Subcutaneous abdominal adipose tissue (tissue), 5 donors: ENCODE measurements around the gene PAPLN.

Source experiments
- H3K27ac ChIP-seq: one replicate; pipeline ENCODE4 v1.7.0; 2013; ENCODE audit warnings: low read depth, mild to moderate bottlenecking, inconsistent platforms, low read length, moderate library complexity
- H3K27me3 ChIP-seq, 5 donors: one replicate each; pipeline ENCODE4 v1.7.0; 2013; ENCODE audit warnings: low read length in 5 of 5, inconsistent platforms in 1 of 5; ENCODE audit not compliant: control insufficient read depth in 5 of 5, insufficient read depth in 4 of 5
- H3K36me3 ChIP-seq, 5 donors: one replicate each; pipeline ENCODE4 v1.7.0; 2013; ENCODE audit warnings: low read length in 5 of 5; ENCODE audit not compliant: control insufficient read depth in 5 of 5, insufficient read depth in 5 of 5
- H3K4me1 ChIP-seq, 5 donors: one replicate each; pipeline ENCODE4 v1.7.0; 2013; ENCODE audit warnings: low read length in 5 of 5, mild to moderate bottlenecking in 3 of 5, moderate library complexity in 1 of 5; ENCODE audit not compliant: control insufficient read depth in 5 of 5, insufficient read depth in 5 of 5
- H3K4me3 ChIP-seq, 5 donors: one replicate each; pipeline ENCODE4 v1.7.0; 2013; ENCODE audit warnings: low read length in 5 of 5, low read depth in 1 of 5
- H3K9ac ChIP-seq, 5 donors: one replicate each; pipeline ENCODE4 v1.7.0; 2013; ENCODE audit warnings: low read length in 5 of 5, mild to moderate bottlenecking in 4 of 5, moderate library complexity in 3 of 5
- H3K9me3 ChIP-seq, 5 donors: one replicate each; pipeline ENCODE4 v1.7.0; 2013; ENCODE audit warnings: low read length in 5 of 5; ENCODE audit not compliant: control insufficient read depth in 5 of 5
- donor health status: healthy.
- donor health status: healthy.
- donor health status: healthy.
- donor health status: healthy.
- donor health status: healthy.

PAPLN gene

DNA sequence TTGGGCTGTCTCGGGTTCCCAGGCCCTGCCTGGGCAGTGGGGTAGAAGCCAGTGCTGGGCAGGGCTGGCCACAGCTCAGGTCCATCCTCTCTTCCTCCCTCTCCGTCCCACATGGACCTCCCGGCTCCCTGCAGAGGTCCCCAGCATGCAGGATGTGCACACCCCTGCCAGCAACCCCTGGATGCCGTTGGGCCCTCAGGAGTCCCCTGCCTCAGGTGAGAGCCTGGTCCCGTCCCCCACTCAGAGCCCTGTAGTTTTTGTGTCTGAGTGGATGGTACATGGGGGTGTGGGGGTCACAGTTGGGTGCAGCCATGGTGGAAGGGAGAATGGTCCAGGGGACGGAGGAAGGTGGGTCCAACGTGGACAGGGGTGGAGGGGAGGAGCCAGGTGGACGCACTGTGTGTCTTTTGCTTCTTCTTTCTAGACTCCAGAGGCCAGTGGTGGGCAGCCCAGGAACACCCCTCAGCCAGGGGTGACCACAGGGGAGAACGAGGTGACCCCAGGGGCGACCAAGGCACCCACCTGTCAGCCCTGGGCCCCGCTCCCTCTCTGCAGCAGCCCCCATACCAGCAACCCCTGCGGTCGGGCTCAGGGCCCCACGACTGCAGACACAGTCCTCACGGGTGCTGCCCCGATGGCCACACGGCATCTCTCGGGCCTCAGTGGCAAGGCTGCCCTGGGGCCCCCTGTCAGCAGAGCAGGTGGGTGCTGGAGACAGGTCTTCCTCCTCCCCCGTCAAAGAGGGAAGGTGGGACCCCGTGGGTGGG is 21.7 kb downstream of the PAPLN start:
- Histone ChIP-seq H3K27me3 (no peaks in the 10 kb centered on the region), H3K9ac (no peak overlapping the region), H3K4me1 (peaks cover 0 to 5% (median 0%) of the 10 kb centered on the region in 5 donors), H3K4me3 (no peak overlapping the region), H3K27ac (no peak overlapping the region), H3K36me3 (peaks cover 0 to 8% (median 0%) of the 10 kb centered on the region in 5 donors), H3K9me3 (no peaks in the 10 kb centered on the region)

- H3K36me3 ChIP-seq = peaks cover 0 to under 1% (median 0%) of the 10 kb centered on the region in 5 donors
- no peak overlapping the region for H3K27ac ChIP-seq
- no peaks in the 10 kb centered on the region for H3K9me3 ChIP-seq
- H3K4me3 ChIP-seq = no peak overlapping the region
- H3K4me1 ChIP-seq = peaks cover 0 to 5% (median 0%) of the 10 kb centered on the region in 5 donors
- H3K27me3 ChIP-seq = no peaks in the 10 kb centered on the region
- H3K9ac ChIP-seq = no peak overlapping the region
These were observed 22.5 kb downstream of the PAPLN start for GRCh38 chr14:73259837-73260236.

GRCh38 chr14:73260574-73260973 is 23.3 kb downstream of the PAPLN start:
- H3K4me3 ChIP-seq = no peak overlapping the region
- H3K9me3 ChIP-seq = no peaks in the 10 kb centered on the region
- H3K36me3 ChIP-seq = no peaks in the 10 kb centered on the region
- no peak overlapping the region for H3K27ac ChIP-seq
- H3K27me3 ChIP-seq = no peaks in the 10 kb centered on the region
- H3K9ac ChIP-seq = no peak overlapping the region
- peaks cover 0 to 5% (median 0%) of the 10 kb centered on the region in 5 donors for H3K4me1 ChIP-seq

- Histone ChIP-seq H3K4me3 (no peak overlapping the region), H3K9me3 (no peaks in the 10 kb centered on the region), H3K27me3 (no peaks in the 10 kb centered on the region), H3K27ac (no peak overlapping the region), H3K9ac (no peak overlapping the region), H3K36me3 (no peaks in the 10 kb centered on the region), H3K4me1 (peaks cover 0 to 5% (median 0%) of the 10 kb centered on the region in 5 donors)
These were observed 23.8 kb downstream of the PAPLN start for GRCh38 chr14:73261075-73261474.

GRCh38 chr14:73261520-73262426 is 24.5 kb downstream of the PAPLN start:
- Histone ChIP-seq H3K27me3 (no peaks in the 10 kb centered on the region), H3K4me3 (no peak overlapping the region), H3K9ac (no peak overlapping the region), H3K36me3 (no peaks in the 10 kb centered on the region), H3K9me3 (no peaks in the 10 kb centered on the region), H3K27ac (no peak overlapping the region), H3K4me1 (peaks cover 0 to 5% (median 0%) of the 10 kb centered on the region in 5 donors)

GRCh38 chr14:73262427-73263183 is 25.3 kb downstream of the PAPLN start:
- Histone ChIP-seq H3K4me1 (peaks cover 0 to 5% (median 0%) of the 10 kb centered on the region in 5 donors), H3K4me3 (no peak overlapping the region), H3K36me3 (peaks cover 0 to 4% (median 0%) of the 10 kb centered on the region in 5 donors), H3K9me3 (no peaks in the 10 kb centered on the region), H3K27me3 (no peaks in the 10 kb centered on the region), H3K9ac (no peak overlapping the region), H3K27ac (no peak overlapping the region)

DNA sequence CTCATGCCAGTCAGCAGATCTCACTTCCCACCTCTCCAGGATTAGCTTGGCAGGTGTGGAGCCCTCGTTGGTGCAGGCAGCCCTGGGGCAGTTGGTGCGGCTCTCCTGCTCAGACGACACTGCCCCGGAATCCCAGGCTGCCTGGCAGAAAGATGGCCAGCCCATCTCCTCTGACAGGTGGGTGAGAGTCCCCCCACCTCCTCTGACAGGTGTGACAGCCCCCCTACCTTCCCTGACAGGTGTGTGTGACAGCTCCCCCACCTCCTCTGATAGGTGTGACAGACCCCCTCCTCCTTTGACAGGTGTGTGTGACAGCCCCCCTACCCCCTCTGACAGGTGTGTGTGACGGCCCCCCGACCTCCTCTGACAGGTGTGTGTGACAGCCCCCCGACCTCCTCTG is 26.3 kb downstream of the PAPLN start:
- H3K9ac ChIP-seq = no peak overlapping the region
- H3K36me3 ChIP-seq = peaks cover 0 to 7% (median 0%) of the 10 kb centered on the region in 5 donors
- H3K9me3 ChIP-seq = no peaks in the 10 kb centered on the region
- H3K4me1 ChIP-seq = peaks cover 0 to 3% (median 0%) of the 10 kb centered on the region in 5 donors
- H3K27me3 ChIP-seq = no peaks in the 10 kb centered on the region
- H3K27ac ChIP-seq = no peak overlapping the region
- no peak overlapping the region for H3K4me3 ChIP-seq

DNA sequence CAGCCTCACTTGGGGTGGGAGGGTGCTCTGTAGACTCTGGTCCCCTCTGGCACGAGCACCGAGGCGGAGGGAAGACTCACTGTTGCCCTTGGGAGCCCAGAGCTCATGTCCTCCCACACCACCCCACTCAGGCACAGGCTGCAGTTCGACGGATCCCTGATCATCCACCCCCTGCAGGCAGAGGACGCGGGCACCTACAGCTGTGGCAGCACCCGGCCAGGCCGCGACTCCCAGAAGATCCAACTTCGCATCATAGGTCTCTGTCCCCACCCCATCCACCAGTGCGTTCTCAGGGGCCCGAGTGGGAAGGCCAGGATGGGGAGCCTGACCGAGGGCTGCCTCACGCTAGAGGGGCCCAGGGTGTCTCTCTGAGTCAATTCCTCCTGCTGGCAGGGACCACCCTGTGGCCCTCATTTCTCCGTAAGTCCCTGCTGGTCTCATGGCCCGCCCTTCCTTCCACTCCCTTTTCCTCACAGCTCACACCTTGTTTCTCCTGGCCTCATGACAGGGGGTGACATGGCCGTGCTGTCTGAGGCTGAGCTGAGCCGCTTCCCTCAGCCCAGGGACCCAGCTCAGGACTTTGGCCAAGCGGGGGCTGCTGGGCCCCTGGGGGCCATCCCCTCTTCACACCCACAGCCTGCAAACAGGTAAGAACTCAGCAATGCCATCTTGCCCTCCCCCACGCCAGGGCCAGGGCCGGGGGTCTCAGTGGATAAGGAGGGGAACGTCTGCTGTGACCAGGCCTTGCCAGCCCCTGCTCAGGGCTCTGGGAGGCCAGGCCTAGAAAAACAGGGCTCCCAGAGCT is 27.0 kb downstream of the PAPLN start:
- Histone ChIP-seq H3K9me3 (no peaks in the 10 kb centered on the region), H3K36me3 (peaks cover 0 to 7% (median 0%) of the 10 kb centered on the region in 5 donors), H3K4me3 (no peak overlapping the region), H3K4me1 (peaks cover 0 to under 1% (median under 1%) of the 10 kb centered on the region in 5 donors), H3K27ac (no peak overlapping the region), H3K27me3 (no peaks in the 10 kb centered on the region), H3K9ac (no peak overlapping the region)
